ENCODE results near the gene SCN4A. TPM values are rescaled to one million over a fixed set of nuclear protein-coding genes. Genes with fewer than 3 reads are reported as not detected.
"Not testable (repeated sequence)": the region's sequence is repeated elsewhere in the genome, so short reads cannot be mapped to it uniquely, and the experiment has no call there.

The SCN4A gene
- total RNA-seq, 1 donor from 2014 or later = 0.18 TPM

DNA sequence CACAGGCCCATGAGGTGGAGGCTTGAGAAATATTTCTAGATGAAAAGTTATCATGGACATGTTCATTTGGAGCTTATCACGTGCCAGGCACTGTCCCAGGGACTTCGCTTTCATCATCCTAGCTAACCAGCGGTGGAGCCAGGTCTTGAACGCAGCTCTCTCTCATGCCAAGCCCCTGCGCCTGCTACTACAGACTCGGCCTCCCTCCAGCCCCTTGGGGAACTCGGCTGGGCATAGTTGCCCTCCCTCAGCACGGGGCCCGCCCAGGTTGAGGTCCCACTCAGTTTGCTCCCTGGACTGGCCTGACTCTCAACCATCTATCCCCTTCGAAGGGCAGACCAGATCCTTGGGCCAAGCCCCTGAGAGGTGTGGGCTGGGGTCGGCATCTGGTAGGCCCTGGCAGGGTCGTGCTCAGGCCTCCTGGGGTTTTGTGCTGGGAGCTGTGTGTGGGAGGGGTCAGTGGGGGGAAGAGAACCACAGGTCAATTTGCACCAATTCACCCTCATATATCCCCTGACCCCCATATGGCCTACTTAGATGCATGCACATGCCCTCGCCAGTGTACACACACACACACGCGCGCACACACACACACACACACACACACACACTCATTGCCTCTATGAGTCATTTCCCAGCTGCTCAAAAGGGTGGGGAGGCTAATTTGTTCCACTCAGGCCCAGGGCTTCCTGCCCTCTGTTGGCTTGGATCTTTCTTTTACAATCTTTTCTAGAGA, 12.1 kb upstream of the SCN4A start:
- intact Hi-C loops (cut with DNase I) = no loop called here
- peaks cover 63% of the 10 kb centered on the region for H3K4me1 ChIP-seq
- no peaks in the 10 kb centered on the region for H3K9me3 ChIP-seq
- peak overlapping the region; percentile 73 for H3K27ac ChIP-seq
- TF ChIP-seq, protein P1, sequence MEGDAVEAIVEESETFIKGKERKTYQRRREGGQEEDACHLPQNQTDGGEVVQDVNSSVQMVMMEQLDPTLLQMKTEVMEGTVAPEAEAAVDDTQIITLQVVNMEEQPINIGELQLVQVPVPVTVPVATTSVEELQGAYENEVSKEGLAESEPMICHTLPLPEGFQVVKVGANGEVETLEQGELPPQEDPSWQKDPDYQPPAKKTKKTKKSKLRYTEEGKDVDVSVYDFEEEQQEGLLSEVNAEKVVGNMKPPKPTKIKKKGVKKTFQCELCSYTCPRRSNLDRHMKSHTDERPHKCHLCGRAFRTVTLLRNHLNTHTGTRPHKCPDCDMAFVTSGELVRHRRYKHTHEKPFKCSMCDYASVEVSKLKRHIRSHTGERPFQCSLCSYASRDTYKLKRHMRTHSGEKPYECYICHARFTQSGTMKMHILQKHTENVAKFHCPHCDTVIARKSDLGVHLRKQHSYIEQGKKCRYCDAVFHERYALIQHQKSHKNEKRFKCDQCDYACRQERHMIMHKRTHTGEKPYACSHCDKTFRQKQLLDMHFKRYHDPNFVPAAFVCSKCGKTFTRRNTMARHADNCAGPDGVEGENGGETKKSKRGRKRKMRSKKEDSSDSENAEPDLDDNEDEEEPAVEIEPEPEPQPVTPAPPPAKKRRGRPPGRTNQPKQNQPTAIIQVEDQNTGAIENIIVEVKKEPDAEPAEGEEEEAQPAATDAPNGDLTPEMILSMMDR (IDR thresholded peaks at IDR 0.05) = no peak
- no peaks in the 10 kb centered on the region for H3K36me3 ChIP-seq
- no peaks in the 10 kb centered on the region for H3K27me3 ChIP-seq (ENCODE audit: low read depth)
- no peak overlapping the region for H3K4me3 ChIP-seq
- ATAC-seq (peak; percentile 70 to 79), DNase-seq (no peak)

- no peaks in the 10 kb centered on the region for H3K36me3 ChIP-seq
- ATAC-seq (no peak), DNase-seq (no peak)
- H3K4me3 ChIP-seq = no peak overlapping the region
- peak overlapping the region; percentile 73 for H3K27ac ChIP-seq
- H3K9me3 ChIP-seq = no peaks in the 10 kb centered on the region
- TF ChIP-seq, protein P1 (IDR thresholded peaks at IDR 0.05) = no peak
- intact Hi-C loops (cut with DNase I) = no loop called here
- no peaks in the 10 kb centered on the region for H3K27me3 ChIP-seq (ENCODE audit: low read depth)
- H3K4me1 ChIP-seq = peaks cover 66% of the 10 kb centered on the region
Measured at GRCh38 chr17:63984236-63984635, 11.5 kb upstream of the SCN4A start.

DNA sequence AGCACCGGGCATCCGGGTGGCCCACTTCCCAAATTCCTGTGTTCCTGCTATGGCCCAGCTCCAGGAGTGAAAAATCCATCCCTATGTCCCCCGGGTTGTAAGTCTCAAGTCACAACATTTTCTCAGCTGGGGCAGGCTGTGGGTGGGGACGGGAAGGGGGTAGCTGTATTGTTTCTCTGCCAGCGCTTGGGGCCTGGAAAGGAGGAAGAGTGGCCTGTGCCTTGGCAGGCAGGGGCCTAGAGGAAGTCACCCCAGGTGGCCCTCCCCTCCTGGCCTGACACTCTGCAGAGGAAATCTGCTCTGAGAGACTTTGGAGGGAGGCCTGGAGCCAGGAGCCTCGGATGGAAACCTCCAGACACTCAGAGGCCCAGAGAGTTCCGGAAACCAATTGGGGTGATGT, 10.6 kb upstream of the SCN4A start:
- TF ChIP-seq, protein P1 (IDR thresholded peaks at IDR 0.05) = no peak
- Histone ChIP-seq H3K36me3 (no peaks in the 10 kb centered on the region), H3K27ac (peak overlapping the region; percentile 73), H3K4me3 (no peak overlapping the region), H3K4me1 (peaks cover 66% of the 10 kb centered on the region), H3K27me3 (ENCODE audit: low read depth) (no peaks in the 10 kb centered on the region), H3K9me3 (no peaks in the 10 kb centered on the region)
- DNase-seq (no peak), ATAC-seq (no peak)
- intact Hi-C loops (cut with DNase I) = no loop called here

- intact Hi-C loops (cut with DNase I); H3K36me3 ChIP-seq; H3K4me3 ChIP-seq; H3K27me3 ChIP-seq (ENCODE audit: low read depth); DNase-seq; ATAC-seq; H3K9me3 ChIP-seq: not testable (repeated sequence)
- Histone ChIP-seq H3K4me1 (peaks cover 61% of the 10 kb centered on the region), H3K27ac (peak overlapping the region; percentile 11)
Measured at GRCh38 chr17:63982641-63983040, 9.9 kb upstream of the SCN4A start.

DNA sequence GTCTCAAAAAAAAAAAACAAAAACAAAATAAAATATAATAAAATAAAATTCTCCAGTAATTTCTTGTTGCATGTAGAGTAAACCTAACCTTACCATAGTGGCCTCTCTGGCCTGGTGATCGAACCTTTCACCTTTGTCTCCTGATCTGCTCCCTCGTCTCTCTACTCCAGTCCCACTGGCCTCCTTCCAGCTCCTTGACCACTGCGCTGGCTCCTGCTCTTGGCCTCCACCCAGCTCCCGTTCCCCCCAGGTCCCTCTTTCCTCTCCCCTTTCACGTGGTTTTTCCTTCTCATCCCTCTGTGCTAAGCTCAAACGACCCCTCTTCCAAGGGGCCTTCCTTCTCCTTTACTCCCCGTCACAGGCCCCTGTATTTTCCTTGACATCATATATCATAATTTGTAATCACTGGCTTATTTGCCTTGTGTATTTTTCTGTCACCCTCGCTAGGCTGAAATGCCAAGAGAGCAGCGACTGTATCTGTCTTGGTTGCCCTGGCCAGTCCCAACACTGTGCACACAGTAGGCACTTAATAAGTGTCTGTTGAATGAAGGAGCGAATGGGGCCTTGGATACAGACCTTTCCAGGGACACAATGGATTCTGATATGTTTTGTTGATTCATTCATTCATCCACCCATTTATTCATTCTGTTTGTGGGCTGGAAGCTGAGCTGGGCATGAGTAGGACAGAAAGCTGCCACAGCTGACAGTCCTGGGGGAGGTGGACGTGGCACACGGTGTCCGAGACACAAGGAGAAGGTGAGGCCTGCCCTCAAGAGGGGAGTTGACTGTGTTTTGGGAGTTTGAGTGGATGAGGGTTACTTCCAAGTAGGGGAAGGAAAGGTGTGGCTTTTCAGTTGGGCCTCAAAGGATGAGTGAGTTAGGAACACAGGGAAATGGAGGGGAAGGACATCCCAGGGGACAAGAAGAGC, 5.8 kb upstream of the SCN4A start:
- intact Hi-C loops (cut with DNase I) = no loop called here
- no peak overlapping the region for H3K27ac ChIP-seq
- DNase-seq (no peak), ATAC-seq (no peak)
- H3K4me3 ChIP-seq = no peak overlapping the region
- no peaks in the 10 kb centered on the region for H3K36me3 ChIP-seq
- H3K9me3 ChIP-seq = no peaks in the 10 kb centered on the region
- no peaks in the 10 kb centered on the region for H3K27me3 ChIP-seq (ENCODE audit: low read depth)
- H3K4me1 ChIP-seq = peaks cover 27% of the 10 kb centered on the region
- TF ChIP-seq, protein P1 (IDR thresholded peaks at IDR 0.05) = no peak

DNA sequence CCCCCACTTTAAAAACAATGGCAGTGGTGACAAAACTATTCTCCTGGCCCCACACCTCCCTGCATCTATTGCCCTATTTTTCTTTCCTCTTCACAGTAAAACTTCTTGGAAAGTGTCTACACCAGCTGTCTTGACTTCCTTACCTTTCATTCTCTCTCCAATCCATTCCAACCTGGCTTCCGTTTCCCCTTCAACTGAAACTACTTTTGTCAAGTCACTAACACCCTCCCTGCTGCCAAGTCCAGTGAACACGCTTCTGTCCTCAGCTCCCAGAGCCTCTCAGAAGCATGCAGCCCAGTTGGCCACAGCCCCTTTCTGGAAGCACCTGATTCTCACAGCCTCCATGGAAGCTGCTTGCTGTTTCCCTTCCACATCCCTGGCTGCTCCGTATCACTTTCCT, 4.0 kb upstream of the SCN4A start:
- Histone ChIP-seq H3K4me3 (no peak overlapping the region), H3K9me3 (no peaks in the 10 kb centered on the region), H3K36me3 (no peaks in the 10 kb centered on the region), H3K27me3 (ENCODE audit: low read depth) (no peaks in the 10 kb centered on the region), H3K4me1 (peaks cover 17% of the 10 kb centered on the region), H3K27ac (no peak overlapping the region)
- ATAC-seq (no peak), DNase-seq (no peak)
- intact Hi-C loops (cut with DNase I) = no loop called here
- TF ChIP-seq, protein P1 (IDR thresholded peaks at IDR 0.05) = no peak

All from lower lobe of right lung (tissue), 2 donors.